Measurements from ENCODE around the gene GFOD2.

The GFOD2 gene

GRCh38 chr16:67666559-67667452, 52.3 kb downstream of the GFOD2 start, which contains the start of the genes C16orf86 and ENKD1 (continued):
- no peak for TF ChIP-seq KLF17 (tag by site-specific recombination; IDR thresholded peaks at IDR 0.05)
- TF ChIP-seq ZNF791 (tag by site-specific recombination; IDR thresholded peaks at IDR 0.05), result no peak
- no peak for TF ChIP-seq ZNF26 (tag by site-specific recombination; IDR thresholded peaks at IDR 0.05)
- TF ChIP-seq KLF16 (tag by site-specific recombination; IDR thresholded peaks at IDR 0.05), result no peak
- TF ChIP-seq BCL6B (tag by site-specific recombination; IDR thresholded peaks at IDR 0.05), result no peak

GRCh38 chr16:67666032-67666551, 53.0 kb downstream of the GFOD2 start:
- ChIA-PET CTCF (interaction anchor here (0.9 to 3.0 kb wide), 3 partner anchors 99 to 165 kb away, joined by 3 to 19 read pairs (median 3); no protein-coding TSS in a partner anchor), POLR2A (interaction anchor here (0.5 to 1.5 kb wide), 2 partner anchors 145 to 378 kb away, joined by 4 read pairs; no protein-coding TSS in a partner anchor)
- Histone ChIP-seq H3K27ac (ENCODE audit: extremely low read depth, low read depth, low read length) (peak overlapping the region; percentile 43; the same call in 1 of the 2 replicates), H3K4me3 (ENCODE audit: low read depth, low read length) (peak overlapping the region; percentile 57), H3K4me1 (ENCODE audit: control insufficient read depth, insufficient read depth, low read length) (no peaks in the 10 kb centered on the region), H3K36me3 (ENCODE audit: control insufficient read depth in 2 of 2, insufficient read depth in 1 of 2, low read length in 2 of 2) (peaks cover 0 to 37% of the 10 kb centered on the region in 2 experiments; a peak in 1 of 3 replicates), H3K9me3 (ENCODE audit: control insufficient read depth, insufficient read depth, low read depth, low read length) (no peaks in the 10 kb centered on the region)
- TF ChIP-seq PATZ1 (tag by site-specific recombination; IDR thresholded peaks at IDR 0.05), result peak; percentile 17; the same call in 1 of the 2 replicates
- TF ChIP-seq RBAK (tag by site-specific recombination; IDR thresholded peaks at IDR 0.05), result no peak
- TF ChIP-seq ZNF549 (tag by site-specific recombination; IDR thresholded peaks at IDR 0.05), result no peak
- no peak for TF ChIP-seq SCRT1 (tag by site-specific recombination; IDR thresholded peaks at IDR 0.05; ENCODE audit: borderline replicate concordance)
- TF ChIP-seq ZSCAN30 (tag by site-specific recombination; IDR thresholded peaks at IDR 0.05), result no peak
- no peak for TF ChIP-seq ZNF426 (tag by site-specific recombination; IDR thresholded peaks at IDR 0.05)
- TF ChIP-seq INSM2 (tag by site-specific recombination; IDR thresholded peaks at IDR 0.05), result no peak
- TF ChIP-seq ZNF302 (tag by site-specific recombination; IDR thresholded peaks at IDR 0.05; ENCODE audit: low read depth), result no peak
- TF ChIP-seq ZNF654 (tag by site-specific recombination; IDR thresholded peaks at IDR 0.05; ENCODE audit: low read depth), result no peak
- no peak for TF ChIP-seq ZNF184 (tag by site-specific recombination; IDR thresholded peaks at IDR 0.05)
- no peak for TF ChIP-seq ZNF350 (tag by site-specific recombination; IDR thresholded peaks at IDR 0.05)
- TF ChIP-seq ZNF140 (tag by site-specific recombination; IDR thresholded peaks at IDR 0.05), result no peak
- TF ChIP-seq ZBTB21 (tag by site-specific recombination; IDR thresholded peaks at IDR 0.05), result no peak
- no peak for TF ChIP-seq ZNF132 (tag by site-specific recombination; IDR thresholded peaks at IDR 0.05; ENCODE audit: borderline replicate concordance)
- 0 out of 2 replicates have a peak, but pooled peaks have one; percentile 13 for TF ChIP-seq WT1 (tag by site-specific recombination; IDR thresholded peaks at IDR 0.05)
- TF ChIP-seq ZNF169 (tag by site-specific recombination; IDR thresholded peaks at IDR 0.05), result no peak
- TF ChIP-seq ZFP69B (tag by site-specific recombination; IDR thresholded peaks at IDR 0.05), result no peak
- TF ChIP-seq ZNF548 (tag by site-specific recombination; IDR thresholded peaks at IDR 0.05), result no peak
- TF ChIP-seq ZNF335 (tag by site-specific recombination; conservative IDR thresholded peaks at IDR 0.05), result 0 out of 2 replicates have a peak, but pooled peaks have one; percentile 12
- no peak for TF ChIP-seq ZNF175 (tag by site-specific recombination; IDR thresholded peaks at IDR 0.05)
- TF ChIP-seq ZBTB20 (tag by site-specific recombination; IDR thresholded peaks at IDR 0.05), result peak; percentile 89; the same call in 1 of the 2 replicates
- no peak for TF ChIP-seq ZNF580 (tag by site-specific recombination; IDR thresholded peaks at IDR 0.05)
- TF ChIP-seq GFI1B (tag by site-specific recombination; IDR thresholded peaks at IDR 0.05), result no peak

All from HEK293 (cell line).